Muscle of leg (tissue), 11 donors: ENCODE measurements around the gene CSNK1G1. TPM values are rescaled to one million over a fixed set of nuclear protein-coding genes. Genes with fewer than 3 reads are reported as not detected.
"Not testable (repeated sequence)": the region's sequence is repeated elsewhere in the genome, so short reads cannot be mapped to it uniquely, and the experiment has no call there.

Experiments used
- DNase-seq: peaks from one replicate; pipeline ENCODE4 v3.0.0; 2013
- H3K27ac ChIP-seq: one replicate; pipeline ENCODE4 v1.5.1; 2013; ENCODE audit warnings: mild to moderate bottlenecking, low read length, control low read depth
- H3K27me3 ChIP-seq: one replicate; pipeline ENCODE4 v1.6.1; 2013; ENCODE audit warnings: low read length; ENCODE audit not compliant: control insufficient read depth, insufficient read depth
- H3K36me3 ChIP-seq: one replicate; pipeline ENCODE4 v1.6.1; 2013; ENCODE audit warnings: low read length; ENCODE audit not compliant: control insufficient read depth, insufficient read depth
- H3K4me1 ChIP-seq: one replicate; pipeline ENCODE4 v1.6.1; 2013; ENCODE audit warnings: low read length; ENCODE audit not compliant: control insufficient read depth, insufficient read depth
- H3K4me3 ChIP-seq: one replicate; pipeline ENCODE4 v1.5.1; 2013; ENCODE audit warnings: low read length, control low read depth
- H3K9me3 ChIP-seq: replicated peaks from 2 replicates; pipeline ENCODE4 v1.6.1; 2013; ENCODE audit warnings: low read depth, low read length; ENCODE audit not compliant: control insufficient read depth
- WGBS: methylation state at CpG from one replicate; pipeline ENCODE4 v1.1.5; 2013; ENCODE audit warnings: missing lambda C conversion rate; ENCODE audit not compliant: insufficient coverage; 5-methylcytosine and 5-hydroxymethylcytosine counted together
- polyA plus RNA-seq, 8 donors: library from polyadenylated mRNA; unstranded; fragments of 120-200 nt; gene quantifications; one replicate each; pipeline versions ENCODE4 v1.2.1 to v1.2.3, GENCODE V29; 2013; ENCODE audit warnings: inconsistent platforms in 1 of 8, low replicate concordance in 1 of 8; ENCODE audit not compliant: insufficient read length in 8 of 8, insufficient read depth in 1 of 8
- total RNA-seq: library from RNA; stranded (reverse); fragments of 120-200 nt; gene quantifications from one replicate; pipeline ENCODE4 v1.2.4, GENCODE V29; 2013

The CSNK1G1 gene
- total and polyA plus RNA-seq, 9 donors: 5.8 to 15.5 (median 11.1) TPM

GRCh38 chr15:64279131-64279530, 76.8 kb downstream of the CSNK1G1 start:
- Histone ChIP-seq H3K4me1 (no peaks in the 10 kb centered on the region), H3K27ac (no peak overlapping the region), H3K36me3 (no peaks in the 10 kb centered on the region), H3K9me3 (no peaks in the 10 kb centered on the region), H3K27me3 (no peaks in the 10 kb centered on the region), H3K4me3 (no peak overlapping the region)
- WGBS: 80% methylated on average over 2 of the region's 4 CpGs
- DNase-seq: no peak

DNA sequence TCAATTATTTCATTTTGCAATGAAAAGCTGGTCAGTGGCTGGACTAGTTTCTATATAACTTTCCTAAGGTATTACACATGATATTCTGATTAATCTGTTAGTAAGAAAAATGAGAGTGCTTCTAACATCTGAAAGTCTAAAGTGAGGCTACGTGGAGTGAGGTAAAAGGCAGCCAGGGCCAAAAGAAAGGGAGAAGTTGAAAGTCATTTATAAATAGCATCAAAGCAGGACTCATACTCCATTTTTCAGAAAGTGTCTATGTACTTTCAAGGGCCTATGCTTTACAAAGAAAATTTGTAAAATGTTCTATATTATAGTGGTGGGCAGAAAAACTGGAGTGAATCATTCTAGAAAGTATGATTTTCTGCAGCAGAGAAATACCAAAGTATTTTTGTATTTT, 80.0 kb downstream of the CSNK1G1 start:
- Histone ChIP-seq H3K9me3 (no peaks in the 10 kb centered on the region), H3K27me3 (no peaks in the 10 kb centered on the region), H3K27ac (no peak overlapping the region), H3K4me3 (no peak overlapping the region), H3K36me3 (no peaks in the 10 kb centered on the region), H3K4me1 (no peaks in the 10 kb centered on the region)
- WGBS: no CpG with 5 or more reads among the region's 1 CpG
- DNase-seq: no peak

- WGBS: 20% methylated on average over 1 of the region's 2 CpGs
- no peak overlapping the region for H3K27ac ChIP-seq
Observed at GRCh38 chr15:64274341-64274950, 81.5 kb downstream of the CSNK1G1 start.

DNA sequence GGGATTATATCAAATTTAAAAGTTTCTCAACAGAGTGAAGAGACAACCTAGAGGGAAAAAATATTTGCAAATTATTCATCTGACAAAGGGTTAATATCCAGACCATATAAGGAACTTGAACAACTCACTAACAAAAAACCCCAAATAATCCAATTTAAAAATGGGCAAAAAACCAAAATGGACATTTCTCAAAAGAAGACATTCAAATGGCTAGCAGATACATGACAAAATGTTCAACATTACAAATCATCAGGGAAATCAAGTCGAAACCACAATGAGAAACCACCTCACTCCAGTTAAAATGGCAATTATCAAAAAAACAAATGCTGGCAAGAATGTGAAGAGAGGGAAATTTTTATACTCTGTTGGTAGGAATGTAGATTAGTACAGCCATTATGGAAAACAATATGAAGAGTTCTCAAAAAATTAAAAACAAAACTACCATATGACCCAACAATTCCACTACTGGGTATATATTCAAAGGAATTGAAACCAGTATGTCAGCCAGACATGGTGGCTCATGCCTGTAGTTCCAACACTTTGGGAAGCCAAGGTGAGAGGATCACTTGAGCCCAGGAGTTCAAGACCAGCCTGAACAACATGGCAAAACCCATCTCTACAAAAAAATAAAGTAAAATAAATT, 88.5 kb downstream of the CSNK1G1 start:
- no peak overlapping the region for H3K4me3 ChIP-seq
- WGBS: no CpG with 5 or more reads among the region's 1 CpG

More at GRCh38 chr15:64274341-64274950, 81.5 kb downstream of the CSNK1G1 start:
- peak; percentile 37 for DNase-seq
- H3K36me3 ChIP-seq: no peaks in the 10 kb centered on the region
- no peak overlapping the region for H3K4me3 ChIP-seq
- H3K27me3 ChIP-seq: no peaks in the 10 kb centered on the region
- H3K4me1 ChIP-seq: no peaks in the 10 kb centered on the region
- no peaks in the 10 kb centered on the region for H3K9me3 ChIP-seq

GRCh38 chr15:64265188-64265587, 90.8 kb downstream of the CSNK1G1 start:
- H3K27ac ChIP-seq, H3K27me3 ChIP-seq, H3K4me3 ChIP-seq, H3K9me3 ChIP-seq, H3K4me1 ChIP-seq, H3K36me3 ChIP-seq, DNase-seq: not testable (repeated sequence)
- WGBS: no CpG with 5 or more reads among the region's 1 CpG

More for the DNA sequence above, 88.5 kb downstream of the CSNK1G1 start:
- Histone ChIP-seq H3K9me3 (no peaks in the 10 kb centered on the region), H3K27ac (no peak overlapping the region), H3K4me1 (no peaks in the 10 kb centered on the region), H3K36me3 (no peaks in the 10 kb centered on the region), H3K27me3 (no peaks in the 10 kb centered on the region)
- DNase-seq: no peak

- no CpG with 5 or more reads among the region's 4 CpGs for WGBS
- no peak overlapping the region for H3K4me3 ChIP-seq
- H3K36me3 ChIP-seq: no peaks in the 10 kb centered on the region
- no peak for DNase-seq
- no peak overlapping the region for H3K27ac ChIP-seq
- no peaks in the 10 kb centered on the region for H3K9me3 ChIP-seq
- no peaks in the 10 kb centered on the region for H3K4me1 ChIP-seq
- H3K27me3 ChIP-seq: no peaks in the 10 kb centered on the region
Observed at GRCh38 chr15:64264502-64264901, 91.5 kb downstream of the CSNK1G1 start.

DNA sequence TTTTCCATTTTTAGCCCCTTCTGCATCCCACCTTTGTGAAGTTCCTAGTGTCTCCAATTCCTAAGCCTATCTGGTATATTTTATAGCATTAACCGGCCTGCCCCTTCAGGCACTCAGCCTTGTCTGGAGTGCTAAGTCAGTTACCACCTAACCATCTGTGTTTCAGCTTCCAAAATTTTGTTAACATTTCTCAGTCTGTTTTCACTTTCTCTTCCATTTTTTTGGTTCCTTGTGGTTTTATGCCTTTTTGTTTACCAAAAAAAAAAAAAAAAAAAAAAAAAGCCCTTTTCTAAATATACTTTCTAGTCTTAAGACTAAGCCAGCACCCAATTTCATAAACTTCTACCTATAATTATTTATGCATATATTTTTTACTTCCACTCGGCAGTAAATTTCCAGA, 92.4 kb downstream of the CSNK1G1 start:
- no peak for DNase-seq
- Histone ChIP-seq H3K27me3 (no peaks in the 10 kb centered on the region), H3K9me3 (no peaks in the 10 kb centered on the region), H3K4me3 (no peak overlapping the region), H3K4me1 (no peaks in the 10 kb centered on the region), H3K36me3 (no peaks in the 10 kb centered on the region), H3K27ac (no peak overlapping the region)
- 88% methylated on average over 1 of the region's 2 CpGs for WGBS

- Histone ChIP-seq H3K4me1 (no peaks in the 10 kb centered on the region), H3K27ac (no peak overlapping the region), H3K36me3 (peaks cover 3% of the 10 kb centered on the region), H3K9me3 (peaks cover 2% of the 10 kb centered on the region), H3K4me3 (no peak overlapping the region), H3K27me3 (no peaks in the 10 kb centered on the region)
- 83% methylated on average over 1 of the region's 3 CpGs for WGBS
- no peak for DNase-seq
Observed at GRCh38 chr15:64256051-64256450, 99.9 kb downstream of the CSNK1G1 start.

DNA sequence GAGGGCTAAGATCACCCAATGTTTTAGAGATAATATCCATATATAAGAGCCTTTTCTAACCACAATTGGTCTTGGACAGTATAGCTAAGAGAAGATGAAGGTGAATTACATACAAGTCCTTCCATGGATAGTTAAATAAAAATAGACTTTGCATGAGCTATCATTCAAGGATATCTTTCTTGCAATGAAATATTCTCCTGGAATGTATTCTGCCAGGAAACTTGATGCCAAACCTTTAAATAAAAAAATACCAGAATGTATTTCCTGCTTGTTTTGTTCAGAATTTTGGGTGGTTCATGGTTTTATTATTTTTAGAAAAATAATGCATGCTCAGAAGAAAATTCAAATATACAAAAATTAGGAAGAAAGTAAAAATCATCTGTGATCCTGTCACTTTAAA, 104.3 kb downstream of the CSNK1G1 start:
- DNase-seq: no peak
- Histone ChIP-seq H3K27me3 (no peaks in the 10 kb centered on the region), H3K4me3 (no peak overlapping the region), H3K4me1 (no peaks in the 10 kb centered on the region), H3K27ac (no peak overlapping the region), H3K9me3 (peaks cover under 1% of the 10 kb centered on the region), H3K36me3 (peaks cover under 1% of the 10 kb centered on the region)

- no peaks in the 10 kb centered on the region for H3K27me3 ChIP-seq
- DNase-seq: no peak
- WGBS: no CpG with 5 or more reads among the region's 2 CpGs
Observed at GRCh38 chr15:64251121-64251520, 104.9 kb downstream of the CSNK1G1 start.

More at GRCh38 chr15:64251121-64251520, 104.9 kb downstream of the CSNK1G1 start:
- Histone ChIP-seq H3K27ac (no peak overlapping the region), H3K4me3 (no peak overlapping the region), H3K9me3 (no peaks in the 10 kb centered on the region), H3K36me3 (no peaks in the 10 kb centered on the region), H3K4me1 (no peaks in the 10 kb centered on the region)
